HG02870 (cell line): ENCODE measurements around the gene ORAI3.
"Not testable (repeated sequence)": the region's sequence is repeated elsewhere in the genome, so short reads cannot be mapped to it uniquely, and the experiment has no call there.

Experiments
- ATAC-seq: cut with Tn5 transposase; IDR thresholded peaks from one replicate; pipeline ENCODE4 v1.9.1; 2021; ENCODE audit warnings: mild to moderate bottlenecking, moderate library complexity; ENCODE audit not compliant: unreplicated experiment

ORAI3 gene

DNA sequence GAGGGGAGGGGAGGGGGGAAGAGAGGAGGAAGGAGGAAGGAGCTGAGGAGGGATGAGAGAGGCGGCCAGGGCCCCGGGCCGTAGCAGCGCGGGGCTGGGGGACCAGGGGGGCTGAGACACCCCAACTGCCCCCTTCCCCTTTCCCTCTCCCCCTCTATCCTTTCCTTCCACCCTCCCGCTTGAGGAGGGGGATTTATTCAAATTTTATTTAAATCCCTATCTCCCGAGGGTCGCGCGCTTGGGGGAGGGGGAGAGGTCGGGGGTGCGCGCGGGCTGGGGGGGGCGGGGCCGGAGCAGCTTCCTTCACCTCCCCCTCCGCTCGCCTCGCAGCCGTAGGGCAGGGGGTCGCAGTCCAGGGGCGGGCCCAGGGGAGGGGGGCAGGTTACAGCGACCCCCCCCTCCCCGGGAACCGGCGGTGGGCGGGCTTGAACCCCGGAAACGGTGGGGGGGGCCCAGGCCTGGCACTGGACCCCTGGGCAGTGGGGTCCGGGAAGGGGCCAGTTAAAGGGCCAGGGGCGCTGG, 25.3 kb upstream of the ORAI3 start, which contains the start of gene FBXL19:
TSS of gene FBXL19 (plus strand) at position 19 of the 522 bp plus-strand sequence. CDS start 2,183 bp downstream, outside the sequence.
- ATAC-seq: no peak

GRCh38 chr16:30924076-30924912, 24.6 kb upstream of the ORAI3 start:
- ATAC-seq: no peak

- no peak for ATAC-seq
Measured at GRCh38 chr16:30924913-30925631, 23.8 kb upstream of the ORAI3 start.

DNA sequence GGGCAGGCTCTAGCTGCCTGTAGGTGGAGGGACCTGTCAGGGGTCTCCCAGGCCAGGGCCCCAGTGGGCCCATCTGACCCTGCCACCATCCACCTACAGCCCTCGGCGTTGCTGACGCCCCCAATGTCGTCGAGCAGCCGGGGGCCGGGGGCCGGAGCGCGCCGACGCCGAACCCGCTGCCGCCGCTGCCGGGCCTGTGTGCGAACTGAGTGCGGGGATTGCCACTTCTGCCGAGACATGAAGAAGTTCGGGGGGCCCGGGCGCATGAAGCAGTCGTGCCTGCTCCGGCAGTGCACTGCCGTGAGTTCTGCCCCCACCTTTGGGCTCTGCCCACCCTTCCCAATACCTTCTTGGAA, 23.3 kb upstream of the ORAI3 start:
- no peak for ATAC-seq

DNA sequence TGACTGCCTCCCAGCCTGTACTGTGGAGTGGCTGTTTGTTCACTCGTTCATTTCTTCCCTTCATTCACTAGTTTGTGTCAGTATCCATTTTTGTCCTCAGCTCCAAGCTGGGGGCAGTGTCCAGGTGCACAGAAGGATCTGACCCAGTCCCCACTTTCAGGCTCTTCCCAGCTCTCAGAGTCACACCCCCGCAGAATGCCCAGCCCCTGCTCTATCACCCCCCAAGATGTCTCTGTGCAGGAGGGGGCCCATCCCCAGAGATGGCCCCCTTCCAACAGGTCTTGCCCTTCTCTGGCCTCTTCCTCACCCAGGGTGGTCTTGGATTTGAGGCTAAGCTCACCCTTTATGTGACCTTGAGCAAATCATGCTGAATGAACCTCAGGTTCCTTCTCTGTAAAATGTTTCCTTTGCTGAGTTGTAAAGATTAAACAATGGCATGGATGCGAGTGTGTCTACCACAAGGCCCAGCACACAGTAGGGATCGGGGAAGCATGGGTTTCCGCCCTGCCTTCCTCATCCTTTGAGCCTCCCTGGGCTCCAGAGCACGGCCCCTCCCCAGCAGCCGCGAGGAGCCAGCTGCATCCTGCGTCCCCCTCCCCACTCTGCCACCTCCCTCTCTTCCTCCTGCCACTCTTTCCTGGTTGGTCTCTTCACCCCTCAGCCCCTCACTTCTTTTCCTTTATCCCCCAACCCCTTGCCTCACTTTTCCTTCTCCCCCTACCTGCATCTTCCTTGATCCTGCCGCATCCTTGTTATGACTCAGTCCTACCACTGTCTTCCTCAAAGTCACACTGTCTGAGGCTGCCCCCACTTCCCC, 22.7 kb upstream of the ORAI3 start:
- ATAC-seq: no peak

- no peak for ATAC-seq
Measured at GRCh38 chr16:30926937-30927788, 21.7 kb upstream of the ORAI3 start.

GRCh38 chr16:30927789-30928378, 21.0 kb upstream of the ORAI3 start:
- ATAC-seq: no peak

DNA sequence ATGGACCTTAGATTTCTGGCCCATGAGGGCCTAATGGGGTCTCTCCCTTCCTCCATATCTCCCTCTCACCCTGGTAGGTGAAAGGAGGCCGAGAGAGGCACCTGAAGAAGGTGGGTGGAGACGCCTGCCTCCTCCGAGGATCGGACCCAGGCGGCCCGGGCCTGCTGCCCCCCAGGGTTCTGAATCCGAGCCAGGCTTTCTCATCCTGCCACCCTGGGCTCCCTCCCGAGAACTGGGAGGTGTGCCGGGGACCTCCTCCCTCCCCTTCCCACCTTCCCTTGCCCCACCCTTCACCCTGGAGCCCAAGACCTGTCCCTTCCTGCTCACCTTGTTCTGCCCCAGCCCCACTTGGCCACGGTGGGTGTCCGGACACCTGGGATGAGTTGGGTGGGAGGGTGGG, 20.5 kb upstream of the ORAI3 start:
- ATAC-seq: no peak

- no peak for ATAC-seq
Measured at GRCh38 chr16:30929167-30929566, 19.7 kb upstream of the ORAI3 start.

DNA sequence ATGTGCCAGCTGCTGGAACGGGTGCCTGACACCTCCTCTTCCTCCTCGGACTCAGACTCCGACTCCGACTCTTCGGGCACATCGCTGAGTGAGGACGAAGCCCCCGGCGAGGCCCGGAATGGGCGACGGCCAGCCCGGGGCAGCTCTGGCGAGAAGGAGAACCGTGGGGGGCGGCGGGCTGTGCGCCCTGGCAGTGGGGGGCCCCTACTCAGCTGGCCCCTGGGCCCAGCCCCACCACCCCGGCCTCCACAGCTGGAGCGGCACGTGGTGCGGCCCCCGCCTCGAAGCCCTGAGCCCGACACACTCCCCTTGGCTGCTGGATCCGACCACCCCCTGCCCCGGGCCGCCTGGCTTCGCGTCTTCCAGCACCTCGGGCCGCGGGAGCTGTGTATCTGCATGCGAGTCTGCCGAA, 18.7 kb upstream of the ORAI3 start:
- no peak for ATAC-seq

GRCh38 chr16:30931068-30931650, 17.7 kb upstream of the ORAI3 start:
- ATAC-seq: no peak

- ATAC-seq: no peak
Measured at GRCh38 chr16:30934827-30935557, 13.9 kb upstream of the ORAI3 start.

DNA sequence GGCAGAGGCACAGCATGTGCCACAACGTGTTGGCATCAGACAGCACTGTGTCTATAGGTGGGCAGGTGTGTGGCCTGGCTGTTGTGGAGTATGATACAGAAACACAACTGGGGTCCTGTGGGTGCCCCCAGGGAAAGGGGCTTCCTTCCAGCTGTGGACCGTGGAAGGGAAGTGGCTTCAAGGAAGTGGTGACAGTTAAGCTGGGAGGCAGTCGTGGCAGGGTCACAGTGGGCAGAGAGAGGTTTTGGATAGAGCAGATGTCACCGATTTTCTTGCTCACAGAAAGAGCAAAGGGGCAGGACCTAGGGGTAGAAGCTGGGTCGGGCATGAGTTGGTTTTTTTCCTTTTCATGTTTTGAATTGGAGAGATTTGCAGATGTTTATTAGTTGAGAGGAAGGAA, 11.2 kb upstream of the ORAI3 start:
- ATAC-seq: no peak

GRCh38 chr16:30939571-30939970, 9.3 kb upstream of the ORAI3 start:
- not testable (repeated sequence) for ATAC-seq

GRCh38 chr16:30941600-30942425, 7.1 kb upstream of the ORAI3 start:
- peak; percentile 82 for ATAC-seq

DNA sequence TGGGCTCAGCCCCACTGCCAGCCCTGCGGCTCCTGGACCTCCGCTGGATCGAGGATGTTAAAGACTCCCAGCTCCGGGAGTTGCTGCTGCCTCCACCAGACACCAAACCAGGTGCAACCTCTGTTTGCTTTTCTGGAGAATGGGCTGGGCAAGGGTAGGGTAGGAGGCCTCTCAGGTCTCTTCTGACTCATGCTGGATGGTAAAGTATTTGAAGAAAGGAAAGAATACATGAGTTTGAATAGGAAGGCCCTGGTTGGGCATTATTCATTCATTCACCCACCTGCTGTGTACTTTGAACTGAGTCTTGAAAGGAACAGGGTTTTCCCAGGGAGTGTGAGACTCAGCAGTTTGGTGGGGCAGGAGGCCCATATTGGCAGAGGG, 6.5 kb upstream of the ORAI3 start:
- no peak for ATAC-seq

DNA sequence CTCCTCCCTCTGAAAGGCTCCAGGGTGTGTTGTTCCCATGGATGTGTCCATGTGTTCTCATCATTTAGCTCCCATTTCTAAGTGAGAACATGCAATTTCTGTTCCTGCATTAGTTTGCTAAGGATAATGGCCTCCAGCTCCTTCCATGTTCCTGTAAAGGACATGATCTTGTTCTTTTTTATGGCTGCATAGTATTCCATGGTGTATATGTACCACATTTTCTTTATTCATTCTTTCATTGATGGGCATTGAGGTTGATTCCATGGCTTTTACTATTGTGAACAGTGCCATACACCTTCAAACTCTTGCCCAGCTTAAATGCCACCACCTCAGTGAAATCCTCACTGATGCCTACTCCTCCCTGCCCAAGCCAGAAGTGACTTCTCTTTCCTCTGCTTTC, 4.5 kb upstream of the ORAI3 start:
- no peak for ATAC-seq
